ENCODE results near the gene SCN4A.
"Not testable (repeated sequence)": the region's sequence is repeated elsewhere in the genome, so short reads cannot be mapped to it uniquely, and the experiment has no call there.

The SCN4A gene

GRCh38 chr17:63984651-63985386 is 12.1 kb upstream of the SCN4A start:
- DNase-seq: peak in 1 of 2 experiments; percentile 39
- no peak for TF ChIP-seq GATA1 (IDR thresholded peaks at IDR 0.05; ENCODE audit: low read depth, low read length)

- TF ChIP-seq GATA1 (IDR thresholded peaks at IDR 0.05; ENCODE audit: low read depth, low read length) (no peak), POLR2A (IDR thresholded peaks at IDR 0.05; ENCODE audit: low read length) (no peak)
- no peak for DNase-seq
Measured at GRCh38 chr17:63984236-63984635, 11.5 kb upstream of the SCN4A start.

GRCh38 chr17:63983320-63983719 is 10.6 kb upstream of the SCN4A start:
- TF ChIP-seq GATA1 (IDR thresholded peaks at IDR 0.05; ENCODE audit: low read depth, low read length) (no peak), POLR2A (IDR thresholded peaks at IDR 0.05; ENCODE audit: low read length) (no peak)
- no peak for DNase-seq

- DNase-seq: not testable (repeated sequence)
Measured at GRCh38 chr17:63982641-63983040, 9.9 kb upstream of the SCN4A start.

GRCh38 chr17:63978272-63979200 is 5.8 kb upstream of the SCN4A start:
- DNase-seq: no peak
- TF ChIP-seq POLR2A (IDR thresholded peaks at IDR 0.05; ENCODE audit: low read length) (no peak), GATA1 (IDR thresholded peaks at IDR 0.05; ENCODE audit: low read depth, low read length) (no peak)

- DNase-seq: peak in 1 of 2 experiments; percentile 39
- TF ChIP-seq POLR2A (IDR thresholded peaks at IDR 0.05; ENCODE audit: low read length): no peak
- TF ChIP-seq GATA1 (IDR thresholded peaks at IDR 0.05; ENCODE audit: low read depth, low read length): no peak
Measured at GRCh38 chr17:63976702-63977101, 4.0 kb upstream of the SCN4A start.

GRCh38 chr17:63975541-63976092 is 2.9 kb upstream of the SCN4A start:
- no peak for DNase-seq
- TF ChIP-seq GATA1 (IDR thresholded peaks at IDR 0.05; ENCODE audit: low read depth, low read length) (no peak), POLR2A (IDR thresholded peaks at IDR 0.05; ENCODE audit: low read length) (no peak)

GRCh38 chr17:63974594-63975192 is 2.0 kb upstream of the SCN4A start:
- DNase-seq: no peak
- TF ChIP-seq POLR2A (IDR thresholded peaks at IDR 0.05; ENCODE audit: low read length): no peak
- TF ChIP-seq GATA1 (IDR thresholded peaks at IDR 0.05; ENCODE audit: low read depth, low read length): no peak

- no peak for TF ChIP-seq POLR2A (IDR thresholded peaks at IDR 0.05; ENCODE audit: low read length)
- TF ChIP-seq GATA1 (IDR thresholded peaks at IDR 0.05; ENCODE audit: low read depth, low read length): no peak
- no peak for DNase-seq
Measured at GRCh38 chr17:63973930-63974593, 1.3 kb upstream of the SCN4A start.

GRCh38 chr17:63973247-63973646 is 529 bp upstream of the SCN4A start:
- no peak for DNase-seq
- TF ChIP-seq GATA1 (IDR thresholded peaks at IDR 0.05; ENCODE audit: low read depth, low read length) (no peak), POLR2A (IDR thresholded peaks at IDR 0.05; ENCODE audit: low read length) (no peak)

GRCh38 chr17:63969278-63969677 is 3.4 kb downstream of the SCN4A start:
- TF ChIP-seq GATA1 (IDR thresholded peaks at IDR 0.05; ENCODE audit: low read depth, low read length) (no peak), POLR2A (IDR thresholded peaks at IDR 0.05; ENCODE audit: low read length) (no peak)

GRCh38 chr17:63967953-63968352 is 4.8 kb downstream of the SCN4A start:
- TF ChIP-seq POLR2A (IDR thresholded peaks at IDR 0.05; ENCODE audit: low read length): no peak
- no peak for TF ChIP-seq GATA1 (IDR thresholded peaks at IDR 0.05; ENCODE audit: low read depth, low read length)
- no peak for DNase-seq

More at GRCh38 chr17:63969278-63969677, 3.4 kb downstream of the SCN4A start:
- no peak for DNase-seq

- DNase-seq: no peak
- TF ChIP-seq POLR2A (IDR thresholded peaks at IDR 0.05; ENCODE audit: low read length) (no peak), GATA1 (IDR thresholded peaks at IDR 0.05; ENCODE audit: low read depth, low read length) (no peak)
Measured at GRCh38 chr17:63966646-63967264, 6.0 kb downstream of the SCN4A start.
